Loucy (cell line): ENCODE results near the gene TFAM.

Experiments
- H2AFZ ChIP-seq: fragments of 200-600 bp; sonication (generic); 2 replicates; pipeline ENCODE4 v1.6.0; 2016; ENCODE audit warnings: antibody characterized with exemption, mild to moderate bottlenecking, low read length, moderate library complexity
- H3F3A ChIP-seq: fragments of 200-600 bp; 2 replicates; pipeline ENCODE4 v1.6.0; 2016; ENCODE audit warnings: antibody characterized with exemption, low read depth, mild to moderate bottlenecking
- H3K27me3 ChIP-seq: fragments of 200-600 bp; sonication (generic); 2 replicates; pipeline ENCODE4 v1.6.1; 2014; ENCODE audit warnings: low read length, mild to moderate bottlenecking; ENCODE audit not compliant: insufficient read depth, poor library complexity, severe bottlenecking
- H3K36me3 ChIP-seq: fragments of 200-600 bp; sonication (generic); 2 replicates; pipeline ENCODE4 v1.6.1; 2016; ENCODE audit warnings: low read length; ENCODE audit not compliant: insufficient read depth
- H3K4me1 ChIP-seq: fragments of 200-600 bp; sonication (generic); 2 replicates; pipeline ENCODE4 v1.5.1; 2014; ENCODE audit warnings: low read length, mild to moderate bottlenecking; ENCODE audit not compliant: insufficient read depth, poor library complexity, severe bottlenecking
- H3K4me2 ChIP-seq: fragments of 200-600 bp; sonication (generic); 2 replicates; pipeline ENCODE4 v1.6.0; 2014; ENCODE audit warnings: antibody characterized with exemption, low read length, low read depth, mild to moderate bottlenecking; ENCODE audit not compliant: poor library complexity, severe bottlenecking
- H3K4me3 ChIP-seq: fragments of 200-600 bp; sonication (generic); 2 replicates; pipeline ENCODE4 v1.5.1; 2014; ENCODE audit warnings: low read length, mild to moderate bottlenecking, mixed read lengths; ENCODE audit not compliant: poor library complexity, severe bottlenecking
- H3K79me2 ChIP-seq: fragments of 200-600 bp; sonication (generic); 2 replicates; pipeline ENCODE4 v1.6.1; 2014; ENCODE audit warnings: low read length; ENCODE audit not compliant: insufficient read depth
- H3K9ac ChIP-seq: fragments of 200-600 bp; sonication (generic); 2 replicates; pipeline ENCODE4 v1.6.0; 2014; ENCODE audit warnings: mild to moderate bottlenecking, low read depth, low read length, moderate library complexity; ENCODE audit not compliant: poor library complexity, severe bottlenecking
- H3K9me2 ChIP-seq: fragments of 200-600 bp; sonication (generic); replicated peaks from 2 replicates; pipeline ENCODE4 v1.6.1; 2016; ENCODE audit warnings: low read depth, low read length, mixed read lengths
- H3K9me3 ChIP-seq: fragments of 200-600 bp; sonication (generic); 2 replicates; pipeline ENCODE4 v1.6.1; 2014; ENCODE audit warnings: mild to moderate bottlenecking, antibody characterized with exemption, low read length, low read depth; ENCODE audit not compliant: insufficient read depth
- H4K20me1 ChIP-seq: fragments of 200-600 bp; sonication (generic); 2 replicates; pipeline ENCODE4 v1.6.0; 2014; ENCODE audit warnings: antibody characterized with exemption, low read length, mild to moderate bottlenecking; ENCODE audit not compliant: insufficient read depth, poor library complexity, severe bottlenecking
- CTCF ChIP-seq: fragments of 200-600 bp; sonication (generic); conservative IDR thresholded peaks from 2 replicates; pipeline ENCODE4 v1.5.1; 2014; ENCODE audit warnings: mild to moderate bottlenecking, antibody characterized with exemption, low read length
- EZH2phosphoT487 ChIP-seq: fragments of 200-600 bp; IDR thresholded peaks from 2 replicates; pipeline ENCODE4 v1.6.1; 2018; ENCODE audit warnings: antibody characterized with exemption, mild to moderate bottlenecking, moderate library complexity, borderline replicate concordance

Gene TFAM

GRCh38 chr10:58400609-58401008 lies 15.4 kb downstream of the TFAM start:
- no peak overlapping the region for H3K9ac ChIP-seq
- H3K4me1 ChIP-seq, result no peaks in the 10 kb centered on the region
- no peak overlapping the region for H3K4me2 ChIP-seq
- H3K36me3 ChIP-seq, result peaks cover 15% of the 10 kb centered on the region; the same call in 1 of the 2 replicates
- no peak for TF ChIP-seq EZH2phosphoT487
- no peak for TF ChIP-seq CTCF
- H3F3A ChIP-seq, result no peaks in the 10 kb centered on the region
- no peak overlapping the region for H2AFZ ChIP-seq
- H3K27me3 ChIP-seq, result no peaks in the 10 kb centered on the region
- H3K9me2 ChIP-seq, result no peaks in the 10 kb centered on the region
- no peaks in the 10 kb centered on the region for H4K20me1 ChIP-seq
- H3K79me2 ChIP-seq, result no peaks in the 10 kb centered on the region
- H3K4me3 ChIP-seq, result no peak overlapping the region
- no peaks in the 10 kb centered on the region for H3K9me3 ChIP-seq

GRCh38 chr10:58404001-58404400 lies 18.8 kb downstream of the TFAM start:
- H4K20me1 ChIP-seq, result no peaks in the 10 kb centered on the region
- H3K9ac ChIP-seq, result no peak overlapping the region
- H3K4me3 ChIP-seq, result no peak overlapping the region
- no peaks in the 10 kb centered on the region for H3K4me1 ChIP-seq
- H3K4me2 ChIP-seq, result no peak overlapping the region
- no peaks in the 10 kb centered on the region for H3K79me2 ChIP-seq
- H3K27me3 ChIP-seq, result no peaks in the 10 kb centered on the region
- no peaks in the 10 kb centered on the region for H3K36me3 ChIP-seq
- no peaks in the 10 kb centered on the region for H3K9me2 ChIP-seq
- TF ChIP-seq CTCF, result no peak
- no peak for TF ChIP-seq EZH2phosphoT487
- no peak overlapping the region for H2AFZ ChIP-seq
- no peaks in the 10 kb centered on the region for H3K9me3 ChIP-seq
- no peaks in the 10 kb centered on the region for H3F3A ChIP-seq

GRCh38 chr10:58409956-58410610 lies 24.9 kb downstream of the TFAM start:
- no peaks in the 10 kb centered on the region for H3K36me3 ChIP-seq
- no peak overlapping the region for H3K4me3 ChIP-seq
- no peak overlapping the region for H3K9ac ChIP-seq
- no peaks in the 10 kb centered on the region for H3F3A ChIP-seq
- H3K9me3 ChIP-seq, result no peaks in the 10 kb centered on the region
- H3K79me2 ChIP-seq, result no peaks in the 10 kb centered on the region
- H3K27me3 ChIP-seq, result no peaks in the 10 kb centered on the region
- H3K9me2 ChIP-seq, result no peaks in the 10 kb centered on the region
- no peak overlapping the region for H3K4me2 ChIP-seq
- no peak overlapping the region for H2AFZ ChIP-seq
- TF ChIP-seq CTCF (no peak), EZH2phosphoT487 (no peak)
- no peaks in the 10 kb centered on the region for H4K20me1 ChIP-seq
- no peaks in the 10 kb centered on the region for H3K4me1 ChIP-seq
